Vagina (tissue), 2 donors: ENCODE results near the gene TRPC4.
"Not testable (repeated sequence)": the region's sequence is repeated elsewhere in the genome, so short reads cannot be mapped to it uniquely, and the experiment has no call there.

Experiments
- POLR2A ChIP-seq, 2 donors: fragments of 450-650 bp; IDR thresholded peaks; one replicate each; pipeline ENCODE4 v1.6.1; 2017; ENCODE audit warnings: antibody characterized with exemption in 2 of 2, mild to moderate bottlenecking in 2 of 2, moderate library complexity in 2 of 2
- POLR2AphosphoS5 ChIP-seq, 2 donors: sonication (generic); formaldehyde crosslinking; IDR thresholded peaks; one replicate each; pipeline ENCODE4 v1.9.0; 2017; ENCODE audit warnings: antibody characterized with exemption in 2 of 2, mild to moderate bottlenecking in 2 of 2, low read depth in 1 of 2; ENCODE audit not compliant: insufficient read depth in 1 of 2
- TF ChIP-seq, protein P1 (sequence below), 3 experiments: fragments of 450-650 bp in 2 of 3; fragments of 200-600 bp in 1 of 3; sonication (generic) in 1 of 3; IDR thresholded peaks; one replicate each; pipeline ENCODE4 v1.5.1; 2017 to 2019; ENCODE audit warnings: antibody characterized with exemption in 3 of 3, mild to moderate bottlenecking in 2 of 3, moderate library complexity in 2 of 3

DNA sequence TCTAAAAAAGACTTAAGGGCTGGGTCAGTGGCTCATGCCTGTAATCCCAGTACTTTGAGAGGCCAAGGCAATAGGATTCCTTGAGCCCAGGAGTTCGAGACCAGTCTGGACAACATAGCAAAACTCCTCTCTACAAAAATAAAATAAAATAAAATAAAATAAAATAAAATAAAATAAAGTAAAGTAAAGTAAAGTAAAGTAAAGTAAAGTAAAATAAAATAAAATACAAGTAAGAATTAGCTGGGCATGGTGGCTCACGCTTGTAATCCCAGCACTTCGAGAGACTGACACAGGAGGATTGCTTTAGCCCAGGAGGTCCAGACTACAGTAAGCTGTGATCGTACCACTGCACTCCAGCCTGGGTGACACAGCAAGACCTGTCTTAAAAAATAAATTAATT, 72.8 kb downstream of the TRPC4 start:
- TF ChIP-seq POLR2A (IDR thresholded peaks at IDR 0.05); POLR2AphosphoS5 (IDR thresholded peaks at IDR 0.05; ENCODE audit: insufficient read depth in 1 of 2, low read depth in 1 of 2): not testable (repeated sequence)
- TF ChIP-seq, protein P1, sequence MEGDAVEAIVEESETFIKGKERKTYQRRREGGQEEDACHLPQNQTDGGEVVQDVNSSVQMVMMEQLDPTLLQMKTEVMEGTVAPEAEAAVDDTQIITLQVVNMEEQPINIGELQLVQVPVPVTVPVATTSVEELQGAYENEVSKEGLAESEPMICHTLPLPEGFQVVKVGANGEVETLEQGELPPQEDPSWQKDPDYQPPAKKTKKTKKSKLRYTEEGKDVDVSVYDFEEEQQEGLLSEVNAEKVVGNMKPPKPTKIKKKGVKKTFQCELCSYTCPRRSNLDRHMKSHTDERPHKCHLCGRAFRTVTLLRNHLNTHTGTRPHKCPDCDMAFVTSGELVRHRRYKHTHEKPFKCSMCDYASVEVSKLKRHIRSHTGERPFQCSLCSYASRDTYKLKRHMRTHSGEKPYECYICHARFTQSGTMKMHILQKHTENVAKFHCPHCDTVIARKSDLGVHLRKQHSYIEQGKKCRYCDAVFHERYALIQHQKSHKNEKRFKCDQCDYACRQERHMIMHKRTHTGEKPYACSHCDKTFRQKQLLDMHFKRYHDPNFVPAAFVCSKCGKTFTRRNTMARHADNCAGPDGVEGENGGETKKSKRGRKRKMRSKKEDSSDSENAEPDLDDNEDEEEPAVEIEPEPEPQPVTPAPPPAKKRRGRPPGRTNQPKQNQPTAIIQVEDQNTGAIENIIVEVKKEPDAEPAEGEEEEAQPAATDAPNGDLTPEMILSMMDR (IDR thresholded peaks at IDR 0.05), result not testable (repeated sequence)
